Stimulated activated CD4-positive, alpha-beta T cell treated with anti-CD3 and anti-CD28 coated beads, Interleukin-4, amount 100 ng/mL, for 4 hours (primary cell): ENCODE data around the gene WDR31.

ENCODE experiments used
- DNase-seq, 2 experiments: peaks; one replicate each; pipeline ENCODE4 v3.0.0-alpha.2; 2020

WDR31 gene

DNA sequence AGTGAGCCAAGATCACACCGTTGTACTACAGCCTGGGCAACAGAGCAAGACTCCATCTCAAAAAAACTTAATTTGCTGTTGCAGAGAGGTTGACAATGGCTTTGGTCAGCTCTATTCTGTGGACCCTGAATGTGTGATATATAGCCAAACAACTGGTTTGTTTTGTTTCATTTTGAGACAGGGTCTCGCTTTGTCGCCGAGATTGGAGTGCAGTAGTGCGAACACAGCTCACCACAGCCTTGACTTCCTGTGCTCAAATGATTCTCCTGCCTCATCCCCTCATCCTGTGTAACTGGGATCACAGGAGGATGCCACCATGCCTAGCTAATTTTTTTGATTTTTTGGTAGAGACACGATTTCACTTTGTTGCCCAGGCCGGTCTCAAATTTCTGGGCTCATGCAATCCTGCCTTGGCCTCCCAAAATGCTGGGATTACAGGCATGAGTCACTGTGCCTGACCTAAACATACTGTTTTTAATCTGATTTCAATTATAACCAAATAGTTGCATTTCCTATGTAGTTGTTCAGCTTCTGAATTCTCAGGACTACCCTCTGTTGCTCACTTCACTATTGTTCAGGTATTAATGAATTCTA is 46.7 kb downstream of the WDR31 start:
- DNase-seq: no peak

DNA sequence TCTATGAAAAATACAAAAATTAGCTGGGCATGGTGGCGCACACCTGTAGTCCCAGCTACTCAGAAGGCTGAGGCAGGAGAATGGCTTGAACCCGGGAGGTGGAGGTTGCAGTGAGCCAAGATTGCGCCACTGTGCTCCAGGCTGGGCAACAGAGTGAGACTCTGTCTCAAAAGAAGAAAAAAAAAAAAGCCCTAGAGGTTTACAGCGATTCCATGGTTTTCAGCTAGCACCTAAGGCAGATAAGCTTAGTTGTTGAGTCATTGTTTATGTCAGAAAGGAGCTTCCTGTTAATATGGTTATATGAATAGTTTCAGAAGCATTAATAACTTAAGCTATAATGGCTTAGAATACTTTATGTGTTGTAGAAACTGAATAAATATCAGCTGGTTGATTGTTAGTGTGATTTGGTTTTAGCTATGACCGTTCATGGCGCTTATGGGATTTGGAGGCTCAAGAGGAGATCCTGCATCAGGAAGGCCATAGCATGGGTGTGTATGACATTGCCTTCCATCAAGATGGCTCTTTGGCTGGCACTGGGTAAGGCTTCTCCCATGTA is 49.9 kb downstream of the WDR31 start:
- no peak for DNase-seq

DNA sequence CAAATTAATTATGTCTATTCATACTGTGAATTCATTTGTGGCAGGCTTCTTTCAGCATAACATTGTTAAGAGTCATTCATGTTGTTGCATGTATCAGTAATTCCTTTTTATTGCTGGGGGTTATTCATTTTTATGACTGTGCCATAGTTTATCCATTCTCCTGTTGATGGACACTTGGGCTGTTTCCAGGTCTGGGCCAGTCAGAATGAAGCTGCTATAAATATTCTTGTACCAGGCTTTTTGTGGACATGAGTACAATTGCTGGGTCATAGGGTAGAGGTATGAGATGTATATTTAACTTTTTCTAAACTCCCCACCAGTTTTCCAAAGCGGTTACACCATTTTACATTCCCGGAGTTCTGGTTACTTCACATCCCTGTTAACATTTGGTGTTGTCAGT is 51.0 kb downstream of the WDR31 start:
- no peak for DNase-seq

DNA sequence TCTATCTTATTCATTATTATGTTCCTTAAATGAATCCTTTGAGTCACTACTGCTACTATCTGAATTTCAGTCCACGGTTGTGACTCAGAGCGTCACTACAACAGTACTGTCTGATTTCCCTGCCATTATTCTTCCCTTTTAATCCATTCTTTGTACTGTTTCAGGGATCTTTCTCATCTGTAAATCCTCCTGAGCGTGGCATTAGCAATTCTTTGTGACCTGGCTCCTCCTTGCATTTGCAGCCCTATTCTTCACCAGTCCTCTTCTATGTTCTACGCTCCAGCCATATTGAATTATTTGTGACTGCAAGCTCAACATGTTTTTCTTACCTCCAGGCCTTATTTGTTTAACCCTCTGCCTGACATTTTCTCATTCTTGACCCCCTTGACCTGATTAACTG is 58.7 kb downstream of the WDR31 start:
- no peak for DNase-seq

DNA sequence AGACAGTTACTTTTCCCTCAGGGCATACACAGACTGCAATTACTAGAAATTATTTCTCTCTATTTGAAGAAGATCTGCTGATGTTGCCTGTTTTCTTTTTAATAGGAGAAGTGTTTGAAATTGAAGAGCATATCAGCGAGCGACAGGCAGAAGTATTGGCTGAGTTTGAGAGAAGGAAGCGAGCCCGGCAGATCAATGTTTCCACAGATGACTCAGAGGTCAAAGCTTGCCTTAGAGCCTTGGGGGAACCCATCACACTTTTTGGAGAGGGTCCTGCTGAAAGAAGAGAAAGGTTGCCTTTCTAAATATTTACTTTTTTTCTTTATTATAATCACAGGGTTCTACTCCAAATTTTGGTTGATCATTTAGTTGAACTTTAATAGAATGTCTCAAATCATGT is 61.2 kb downstream of the WDR31 start:
- DNase-seq: no peak

DNA sequence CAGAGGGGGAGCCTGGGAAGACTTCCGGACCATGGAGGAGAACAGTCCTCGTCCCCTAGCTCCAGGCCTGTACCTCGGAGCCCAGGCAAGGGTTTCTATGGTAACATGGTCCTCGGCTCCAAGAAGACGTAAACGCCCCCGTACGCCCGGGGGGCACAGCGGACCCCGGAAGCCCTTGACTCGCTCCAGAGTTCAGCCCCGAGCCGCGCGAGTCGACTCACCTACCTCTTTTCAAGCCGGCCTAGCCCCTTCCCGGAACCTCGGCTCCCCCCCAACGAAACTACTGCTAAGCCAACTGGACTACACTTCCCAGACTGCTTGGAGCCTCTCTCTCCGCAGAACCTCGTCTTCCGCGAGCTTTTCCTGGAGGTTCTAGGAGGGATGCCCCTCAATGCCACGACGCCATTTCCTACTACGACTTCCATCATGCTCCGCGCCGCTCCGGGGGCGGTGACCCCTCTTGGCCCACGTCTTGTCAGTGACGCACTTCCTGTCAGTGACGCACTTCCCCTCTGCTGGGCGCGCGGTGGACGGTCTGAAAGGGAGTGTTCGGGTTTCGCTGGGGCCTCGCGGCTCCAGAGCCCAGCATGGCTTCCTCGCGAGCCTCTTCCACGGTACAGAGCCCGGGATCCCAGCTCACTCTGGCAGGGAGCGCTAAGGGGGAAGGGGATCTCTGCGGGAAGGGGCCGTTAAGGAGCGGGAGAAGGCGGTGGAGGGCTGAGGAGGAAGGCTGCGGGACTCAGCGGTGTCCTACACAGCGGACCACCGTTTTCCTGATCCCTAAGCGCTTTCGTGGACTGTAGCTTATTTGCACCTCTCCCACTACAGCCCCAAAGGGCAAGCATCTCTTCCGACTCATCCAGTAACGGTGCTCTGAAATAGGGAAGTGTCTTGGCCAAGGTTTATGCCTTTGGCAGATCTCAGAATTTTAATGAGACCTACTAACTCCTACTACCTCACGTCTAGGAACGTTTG is 64.6 kb downstream of the WDR31 start, which contains the start of the genes CDC26 and PRPF4:
Gene CDC26, minus strand, starts transcription at position 416 of the 975 bp plus-strand sequence. CDS start 3,065 bp downstream, outside the sequence.
Gene PRPF4, plus strand, starts transcription at position 502 of the 975 bp plus-strand sequence. Its CDS starts 86 bp downstream, at position 588.
- DNase-seq: peak; percentile 93 to 95

DNA sequence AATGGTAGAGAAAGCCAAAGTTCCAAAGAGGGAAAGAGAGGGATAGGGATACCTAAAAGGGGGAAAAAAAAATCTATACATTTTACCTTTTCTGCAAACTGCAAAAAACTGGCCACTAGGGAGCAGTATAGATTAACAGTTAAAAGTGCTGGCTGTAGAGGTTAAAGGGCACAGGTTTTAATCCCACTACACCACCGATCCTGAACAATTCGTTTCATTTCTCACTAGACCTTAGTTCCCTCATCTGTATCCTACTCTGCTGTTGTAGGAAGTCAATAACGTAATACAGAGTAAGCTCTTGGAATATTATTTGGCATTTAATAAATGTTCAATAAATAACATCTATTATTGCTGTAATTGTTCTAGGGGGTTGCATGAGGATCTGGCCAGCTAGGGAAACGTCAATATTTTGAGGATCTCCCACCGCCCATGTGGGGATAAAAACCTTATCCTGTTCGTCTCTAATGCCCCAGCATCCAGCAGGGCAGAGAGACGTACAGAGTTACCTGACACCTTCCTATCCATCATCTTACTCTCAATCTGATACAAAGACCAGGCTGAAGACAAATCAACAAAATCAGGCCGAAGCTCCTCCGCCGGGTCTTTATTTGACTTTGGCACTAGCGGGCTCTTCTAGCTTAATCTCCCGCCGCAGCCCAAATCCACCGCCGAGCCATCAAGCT is 65.5 kb downstream of the WDR31 start:
- no peak for DNase-seq

DNA sequence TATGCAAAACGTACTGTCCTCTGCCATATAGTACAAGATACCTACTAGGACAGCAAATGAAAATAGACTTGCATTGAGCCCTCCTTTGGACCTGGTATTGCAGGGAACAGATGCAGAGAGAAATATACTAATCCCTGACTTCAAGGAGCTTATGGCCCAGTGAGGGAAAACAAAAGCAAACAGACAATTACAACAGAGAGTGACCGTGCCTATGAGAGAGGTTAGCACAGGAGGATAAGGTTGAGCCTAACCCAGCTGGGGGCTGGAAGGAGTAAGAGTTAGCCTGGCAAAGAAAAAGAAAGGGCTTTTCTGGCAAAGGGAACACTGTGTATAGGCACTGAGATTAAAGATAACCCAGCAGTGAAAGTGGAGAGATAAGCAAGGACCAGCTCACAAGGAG is 70.2 kb downstream of the WDR31 start:
- DNase-seq: no peak

DNA sequence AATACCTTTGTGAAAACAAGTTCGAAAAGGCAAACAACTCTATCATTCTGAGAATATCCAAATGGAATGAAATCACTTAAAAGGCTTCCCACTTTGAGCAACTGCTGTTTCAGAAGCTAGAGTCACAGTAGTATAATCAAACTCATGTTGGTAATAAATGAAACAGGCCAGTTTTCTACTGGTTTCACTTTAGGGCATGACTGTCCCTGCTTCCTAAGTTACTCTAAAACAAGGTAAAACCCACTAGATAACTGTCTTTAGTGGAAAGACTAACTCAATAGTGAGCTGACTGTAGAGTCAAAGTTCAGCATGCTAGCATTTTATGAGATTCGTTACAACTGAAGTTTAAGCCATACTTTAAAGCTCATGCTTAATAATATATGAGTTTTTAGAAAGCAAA is 70.7 kb downstream of the WDR31 start:
- DNase-seq: no peak

DNA sequence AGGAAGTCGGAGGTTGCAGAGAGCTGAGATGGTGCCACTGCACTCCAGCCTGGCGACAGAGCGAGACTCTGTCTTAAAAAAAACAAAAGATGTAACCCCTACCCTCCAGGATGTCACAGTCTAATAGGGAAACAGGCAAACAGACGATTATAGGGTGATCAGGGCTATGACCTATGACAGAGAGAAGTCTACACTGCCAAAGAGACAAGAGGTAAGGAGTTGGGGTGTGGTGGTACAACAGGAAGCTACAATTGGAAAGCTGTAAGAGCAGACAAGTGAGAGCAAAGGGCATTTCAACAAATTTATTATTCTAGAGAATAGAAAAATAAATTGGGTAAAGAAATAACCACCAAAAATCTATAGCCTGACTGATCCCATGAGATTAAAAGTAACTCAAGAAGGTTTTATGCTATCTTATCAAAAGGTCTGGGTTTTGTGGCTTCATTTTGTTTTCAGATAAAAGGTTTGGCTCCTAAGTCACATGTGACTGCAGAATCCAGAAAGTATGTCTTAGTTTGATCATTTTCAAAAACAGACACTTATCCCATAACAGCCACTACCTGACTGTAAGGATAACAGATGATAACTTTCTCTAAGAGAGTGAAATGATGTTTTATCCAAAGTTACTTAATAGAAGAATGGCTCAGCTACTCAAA is 72.0 kb downstream of the WDR31 start:
- DNase-seq: no peak

DNA sequence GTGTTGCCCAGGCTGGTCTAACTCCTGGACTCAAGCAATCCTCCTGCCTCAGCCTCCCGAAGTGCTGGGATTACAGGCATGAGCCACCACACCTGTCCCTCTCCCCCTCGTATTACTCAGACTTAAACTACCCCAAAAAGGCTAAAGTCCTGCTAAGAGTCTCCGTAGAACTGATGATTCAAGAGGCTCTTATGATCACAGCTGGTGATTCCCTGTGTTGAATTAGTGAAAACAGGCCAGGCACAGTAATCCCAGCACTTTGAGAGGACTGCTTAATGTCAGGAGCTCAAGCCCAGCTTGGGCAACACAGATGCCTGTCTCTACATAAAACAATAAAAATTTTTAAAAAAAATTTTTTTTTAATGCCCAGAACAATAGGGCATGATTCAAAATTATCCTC is 73.9 kb downstream of the WDR31 start:
- DNase-seq: no peak
